Bronchial epithelial cell (primary cell): ENCODE results near the gene FAM222A. TPM values are rescaled to one million over a fixed set of nuclear protein-coding genes. Genes with fewer than 3 reads are reported as not detected.

Source experiments
- DNase-seq: peaks from one replicate; pipeline ENCODE4 v3.0.0-alpha.2; 2010; ENCODE audit warnings: low read depth
- FAIRE-seq: peaks from 2 replicates; lab custom pipeline; 2011; peaks lifted over from hg19 to GRCh38; lab: Jason Lieb, UNC
- H3K27me3 ChIP-seq: 2 replicates; pipeline ENCODE4 v1.5.1; 2011; ENCODE audit warnings: low read length; ENCODE audit not compliant: control insufficient read depth, insufficient read depth
- H3K36me3 ChIP-seq: 2 replicates; pipeline ENCODE4 v1.5.1; 2011; ENCODE audit warnings: low read length; ENCODE audit not compliant: control insufficient read depth, insufficient read depth
- H3K4me3 ChIP-seq: 2 replicates; pipeline ENCODE4 v1.5.1; 2011; ENCODE audit warnings: mild to moderate bottlenecking, low read depth, low read length, control low read depth
- total RNA-seq: library from RNA; depleted of rRNA; stranded (reverse); fragments of >200 nt; gene quantifications from 2 replicates; pipeline ENCODE4 v1.2.1, GENCODE V29; 2014
- TF ChIP-seq, protein P1 (sequence below): IDR thresholded peaks from 2 replicates; pipeline ENCODE4 v1.5.1; 2011; ENCODE audit warnings: mild to moderate bottlenecking, moderate library complexity, low read length, control low read depth, inconsistent platforms; ENCODE audit not compliant: insufficient read depth, severe bottlenecking

FAM222A gene
- total RNA-seq, 1 donor from 2014 or later: not detected

- peak overlapping the region; percentile 36 for H3K4me3 ChIP-seq
- H3K36me3 ChIP-seq: no peaks in the 10 kb centered on the region
- no peak for DNase-seq
- no peak for FAIRE-seq
- TF ChIP-seq, protein P1, sequence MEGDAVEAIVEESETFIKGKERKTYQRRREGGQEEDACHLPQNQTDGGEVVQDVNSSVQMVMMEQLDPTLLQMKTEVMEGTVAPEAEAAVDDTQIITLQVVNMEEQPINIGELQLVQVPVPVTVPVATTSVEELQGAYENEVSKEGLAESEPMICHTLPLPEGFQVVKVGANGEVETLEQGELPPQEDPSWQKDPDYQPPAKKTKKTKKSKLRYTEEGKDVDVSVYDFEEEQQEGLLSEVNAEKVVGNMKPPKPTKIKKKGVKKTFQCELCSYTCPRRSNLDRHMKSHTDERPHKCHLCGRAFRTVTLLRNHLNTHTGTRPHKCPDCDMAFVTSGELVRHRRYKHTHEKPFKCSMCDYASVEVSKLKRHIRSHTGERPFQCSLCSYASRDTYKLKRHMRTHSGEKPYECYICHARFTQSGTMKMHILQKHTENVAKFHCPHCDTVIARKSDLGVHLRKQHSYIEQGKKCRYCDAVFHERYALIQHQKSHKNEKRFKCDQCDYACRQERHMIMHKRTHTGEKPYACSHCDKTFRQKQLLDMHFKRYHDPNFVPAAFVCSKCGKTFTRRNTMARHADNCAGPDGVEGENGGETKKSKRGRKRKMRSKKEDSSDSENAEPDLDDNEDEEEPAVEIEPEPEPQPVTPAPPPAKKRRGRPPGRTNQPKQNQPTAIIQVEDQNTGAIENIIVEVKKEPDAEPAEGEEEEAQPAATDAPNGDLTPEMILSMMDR: no peak
- peaks cover 20% of the 10 kb centered on the region for H3K27me3 ChIP-seq
These were observed 702 bp downstream of the FAM222A start for GRCh38 chr12:109714141-109714912.

- H3K4me3 ChIP-seq: no peak overlapping the region
- TF ChIP-seq, protein P1: no peak
- no peaks in the 10 kb centered on the region for H3K36me3 ChIP-seq
- DNase-seq (no peak), FAIRE-seq (no peak)
- peaks cover 20% of the 10 kb centered on the region for H3K27me3 ChIP-seq
These were observed 1.3 kb downstream of the FAM222A start for GRCh38 chr12:109714913-109715244.

DNA sequence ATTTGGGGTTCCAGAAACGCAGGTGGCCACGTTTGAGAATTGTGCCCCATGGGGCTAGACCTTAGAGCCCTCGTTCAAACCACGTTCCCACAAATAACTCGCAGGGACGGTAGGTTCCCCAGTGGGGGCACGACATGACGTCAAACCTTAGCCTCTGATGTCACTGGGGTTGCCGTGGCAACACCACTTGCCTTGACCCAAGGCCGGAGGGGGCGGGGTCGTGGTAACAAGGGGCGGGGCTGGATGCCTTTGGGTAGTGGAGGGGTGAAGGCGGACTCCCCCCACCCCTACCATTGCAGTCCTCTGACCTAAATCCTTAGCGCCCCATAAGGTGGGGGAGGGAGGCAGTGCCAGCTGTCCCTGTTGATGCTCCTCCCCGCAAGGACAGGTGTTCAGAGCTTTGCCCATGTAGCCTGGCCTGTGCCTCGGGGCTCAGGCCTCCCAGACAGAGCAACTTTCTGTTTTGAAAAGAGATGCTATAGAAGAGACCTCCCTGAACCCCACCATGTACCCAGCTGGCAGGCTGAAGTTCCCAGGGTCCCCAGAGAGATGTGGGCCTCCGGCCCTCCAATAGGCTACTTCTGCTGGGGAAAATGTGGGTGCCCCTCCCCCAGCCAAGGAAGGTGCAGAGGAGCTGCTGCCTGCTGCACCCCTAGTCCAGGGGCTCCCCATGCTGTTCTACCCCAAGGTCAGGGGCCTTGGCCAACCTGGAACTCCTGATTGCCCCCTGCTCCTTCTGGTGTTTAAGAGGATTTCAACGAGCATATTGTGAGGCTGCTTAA is 1.9 kb downstream of the FAM222A start:
- H3K27me3 ChIP-seq: peaks cover 20% of the 10 kb centered on the region
- no peak for FAIRE-seq

DNA sequence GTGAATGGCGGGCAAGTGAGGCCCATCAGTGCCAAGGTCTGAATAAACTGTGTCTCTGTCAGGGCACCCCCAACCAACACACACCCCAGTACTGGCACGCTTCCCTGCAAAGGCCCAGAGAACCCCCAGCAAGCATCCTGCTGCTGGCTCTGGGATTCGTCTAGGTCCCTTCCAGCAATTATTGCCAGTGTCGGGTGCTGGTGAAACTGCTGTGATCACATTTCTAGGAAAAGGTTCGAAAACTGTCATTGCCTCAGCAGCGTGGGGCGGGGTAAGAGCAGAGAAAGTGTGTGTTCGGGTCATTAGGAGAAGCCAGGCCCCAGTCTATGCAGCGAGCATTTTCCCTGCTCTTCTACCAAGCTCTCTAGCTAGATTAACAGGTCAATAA is 2.5 kb downstream of the FAM222A start:
- TF ChIP-seq, protein P1: no peak
- Histone ChIP-seq H3K4me3 (no peak overlapping the region), H3K36me3 (no peaks in the 10 kb centered on the region), H3K27me3 (peaks cover 20% of the 10 kb centered on the region)
- FAIRE-seq (no peak), DNase-seq (no peak)

More for the DNA sequence above, 1.9 kb downstream of the FAM222A start:
- DNase-seq: no peak
- H3K36me3 ChIP-seq: no peaks in the 10 kb centered on the region
- TF ChIP-seq, protein P1: no peak
- no peak overlapping the region for H3K4me3 ChIP-seq

DNA sequence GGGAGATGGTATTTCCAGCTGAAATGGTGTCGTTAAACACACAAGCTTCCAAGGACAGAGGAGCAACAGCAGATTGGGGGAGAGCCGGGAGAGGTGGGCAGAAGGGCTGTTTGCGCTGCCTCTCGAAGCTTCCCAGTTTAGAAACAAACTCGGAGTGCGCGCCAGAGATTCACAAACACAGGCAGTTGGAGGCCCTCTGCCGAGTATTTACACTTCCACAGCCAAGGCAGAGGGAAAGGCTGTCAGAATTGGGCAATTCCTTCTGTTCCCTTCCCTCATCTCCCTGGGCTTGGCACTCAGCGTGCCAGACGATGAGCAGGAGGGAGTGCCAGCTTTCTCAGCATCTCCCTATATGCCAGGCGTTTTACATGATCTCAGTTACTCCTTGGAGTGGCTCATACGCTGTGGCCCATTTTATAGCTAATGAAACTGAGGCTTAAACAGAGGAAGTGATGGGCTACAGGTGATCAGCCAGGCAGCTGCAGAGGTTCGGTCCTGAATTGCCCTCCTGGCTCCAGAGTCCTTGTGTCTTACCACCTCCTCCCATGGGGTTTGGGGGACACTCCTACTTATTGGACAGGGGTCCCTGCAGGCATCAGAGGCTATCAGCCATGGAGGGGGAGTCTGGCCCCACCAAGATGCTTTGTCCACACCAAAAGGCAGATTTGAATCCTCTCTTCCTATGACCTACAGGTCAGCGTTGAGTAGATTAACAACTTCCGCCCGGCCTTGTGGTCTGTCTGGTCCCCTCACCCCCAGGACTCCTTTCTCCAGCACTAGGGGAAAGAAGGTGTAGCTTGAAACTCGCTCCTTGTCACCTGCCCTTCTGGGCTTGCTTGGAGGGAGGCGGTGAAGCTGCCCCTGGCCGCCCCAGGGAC is 3.1 kb downstream of the FAM222A start:
- FAIRE-seq (no peak), DNase-seq (no peak)
- Histone ChIP-seq H3K27me3 (peaks cover 18% of the 10 kb centered on the region), H3K36me3 (no peaks in the 10 kb centered on the region), H3K4me3 (no peak overlapping the region)
- TF ChIP-seq, protein P1: no peak
